Stimulated activated CD8-positive, alpha-beta memory T cell treated with anti-CD3 and anti-CD28 coated beads, Interleukin-7, amount 100 ng/mL, for 24 hours (primary cell): ENCODE measurements around the gene RABGGTA.

Experiments
- DNase-seq: peaks from one replicate; pipeline ENCODE4 v3.0.0-alpha.2; 2020; ENCODE audit warnings: low read depth

Gene RABGGTA

GRCh38 chr14:24279301-24280186, 8.1 kb upstream of the RABGGTA start:
- DNase-seq = no peak

GRCh38 chr14:24278424-24278823, 7.0 kb upstream of the RABGGTA start:
- DNase-seq = no peak

GRCh38 chr14:24277606-24278321, 6.4 kb upstream of the RABGGTA start:
- DNase-seq = no peak

- no peak for DNase-seq
These were observed 5.7 kb upstream of the RABGGTA start for GRCh38 chr14:24277071-24277470.

GRCh38 chr14:24274101-24274543, 2.7 kb upstream of the RABGGTA start:
- DNase-seq = no peak

- DNase-seq = no peak
These were observed 2.1 kb upstream of the RABGGTA start for GRCh38 chr14:24273422-24273998.

GRCh38 chr14:24272467-24272866, 1.1 kb upstream of the RABGGTA start:
- DNase-seq = no peak

- DNase-seq = no peak
These were observed 452 bp upstream of the RABGGTA start for GRCh38 chr14:24271834-24272263.

GRCh38 chr14:24270537-24271133, 762 bp downstream of the RABGGTA start:
- no peak for DNase-seq

GRCh38 chr14:24269910-24270536, 1.4 kb downstream of the RABGGTA start:
- no peak for DNase-seq

GRCh38 chr14:24269368-24269767, 2.0 kb downstream of the RABGGTA start:
- DNase-seq = no peak

GRCh38 chr14:24268225-24268624, 3.2 kb downstream of the RABGGTA start:
- no peak for DNase-seq

GRCh38 chr14:24267516-24267915, 3.9 kb downstream of the RABGGTA start:
- DNase-seq = no peak

- no peak for DNase-seq
These were observed 4.8 kb downstream of the RABGGTA start for GRCh38 chr14:24266344-24267244.

- no peak for DNase-seq
These were observed 7.1 kb downstream of the RABGGTA start for GRCh38 chr14:24264298-24264697.

GRCh38 chr14:24263848-24264247, 7.5 kb downstream of the RABGGTA start:
- DNase-seq = no peak

GRCh38 chr14:24262821-24263733, 8.3 kb downstream of the RABGGTA start, which contains the start of gene TGM1:
Gene TGM1, minus strand, starts transcription at chr14:24263177. Its CDS starts 825 bp downstream, at chr14:24262352.
- no peak for DNase-seq

GRCh38 chr14:24261969-24262327, 9.4 kb downstream of the RABGGTA start:
- no peak for DNase-seq

- DNase-seq = no peak
These were observed 10.0 kb downstream of the RABGGTA start for GRCh38 chr14:24261256-24261968.
